Upper lobe of left lung (tissue), 6 donors: ENCODE measurements around the gene UQCC2. TPM values are rescaled to one million over a fixed set of nuclear protein-coding genes. Genes with fewer than 3 reads are reported as not detected.

ENCODE experiments used
- ATAC-seq, 2 donors: fragments of 200-7000 bp; cut with Tn5 transposase; one replicate each; pipeline ENCODE4 v1.9.1; 2022; ENCODE audit warnings: mild to moderate bottlenecking in 2 of 2, moderate library complexity in 2 of 2; ENCODE audit not compliant: low FRiP score in 2 of 2
- DNase-seq, 2 donors: peaks; one replicate each; pipeline ENCODE4 v3.0.0-alpha.2; 2019 to 2020
- H3K27ac ChIP-seq, 4 donors: fragments of 200-600 bp; sonication (generic); one replicate each; pipeline ENCODE4 v1.5.1; 2016 to 2019
- H3K27me3 ChIP-seq, 4 donors: fragments of 200-600 bp; sonication (generic); one replicate each; pipeline ENCODE4 v1.5.1; 2017 to 2019
- H3K36me3 ChIP-seq, 4 donors: fragments of 200-600 bp; sonication (generic); one replicate each; pipeline ENCODE4 v1.5.1; 2016 to 2019
- H3K4me1 ChIP-seq, 4 donors: fragments of 200-600 bp; sonication (generic); one replicate each; pipeline ENCODE4 v1.5.1; 2018 to 2019
- H3K4me3 ChIP-seq, 4 donors: fragments of 200-600 bp; sonication (generic); one replicate each; pipeline ENCODE4 v1.5.1; 2017 to 2019; ENCODE audit warnings: mild to moderate bottlenecking in 2 of 4, moderate library complexity in 1 of 4
- H3K9me3 ChIP-seq, 4 donors: fragments of 200-600 bp; sonication (generic); one replicate each; pipeline ENCODE4 v1.5.1; 2018 to 2019
- EP300 ChIP-seq, 4 donors: sonication (generic); formaldehyde crosslinking; IDR thresholded peaks; one replicate each; pipeline ENCODE4 v1.5.1; 2017; ENCODE audit warnings: antibody characterized with exemption in 4 of 4, control low read depth in 2 of 4
- POLR2A ChIP-seq, 4 donors: fragments of 450-650 bp; IDR thresholded peaks; one replicate each; pipeline ENCODE4 v1.5.1; 2016 to 2017; ENCODE audit warnings: antibody characterized with exemption in 4 of 4, mild to moderate bottlenecking in 2 of 4
- POLR2AphosphoS5 ChIP-seq, 2 donors: sonication (generic); formaldehyde crosslinking; IDR thresholded peaks; one replicate each; pipeline ENCODE4 v1.5.1; 2017; ENCODE audit warnings: antibody characterized with exemption in 2 of 2
- WGBS, 2 donors: methylation state at CpG; one replicate each; pipeline ENCODE4 v1.1.5; 2017 to 2018; 5-methylcytosine and 5-hydroxymethylcytosine counted together
- total RNA-seq, 6 donors: library from RNA; depleted of rRNA in 4 of 6; stranded (reverse); fragments of >200 nt in 4 of 6; gene quantifications; one replicate each; pipeline versions ENCODE4 v1.1.0 to v1.2.1, GENCODE V29; 2016 to 2021
- TF ChIP-seq, protein P1 (sequence below), 6 experiments: fragments of 450-650 bp in 4 of 6; fragments of 200-600 bp in 2 of 6; sonication (generic) in 2 of 6; IDR thresholded peaks; one replicate each; pipeline ENCODE4 v1.5.1; 2016 to 2019; ENCODE audit warnings: antibody characterized with exemption in 6 of 6
- donor health status: DM: no; HTN: no; CAD: no; lungs with moderate emphysema.
- donor health status: DM: no; HTN: yes; CAD: no; lungs with severe emphysema.

Gene UQCC2
- total RNA-seq, 6 donors from 2014 or later: 8.9 to 53.0 (median 18.2) TPM

DNA sequence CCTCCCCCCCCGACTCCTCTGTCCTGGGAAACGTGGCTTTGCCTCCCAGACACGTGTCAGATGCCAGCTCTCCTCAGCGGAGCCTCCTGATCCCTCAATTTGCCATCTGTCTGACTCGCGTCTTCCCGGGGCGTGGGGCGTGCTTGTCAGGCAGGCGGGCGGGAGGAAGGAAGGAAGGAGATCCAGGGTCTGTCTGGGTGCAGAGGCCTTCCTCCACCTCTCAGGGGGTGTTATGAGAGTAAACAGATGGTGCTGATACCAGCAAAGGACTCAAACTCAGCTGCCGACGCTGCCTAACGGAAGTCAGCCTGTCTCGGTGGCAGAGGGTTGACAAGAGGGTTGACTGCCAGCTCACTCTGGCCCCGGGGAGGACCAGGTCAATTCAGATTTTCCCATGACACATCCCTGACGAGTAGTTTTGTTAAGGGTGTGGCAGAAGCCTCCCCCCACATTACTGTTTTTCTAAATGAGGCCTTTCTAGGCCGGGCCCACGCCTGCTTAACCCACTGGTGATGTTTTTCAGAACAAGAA, 17.0 kb downstream of the UQCC2 start:
- H3K27ac ChIP-seq: peak overlapping the region; percentile 39 to 70 (median 59)
- peaks cover 51 to 56% (median 53%) of the 10 kb centered on the region in 4 donors for H3K4me1 ChIP-seq
- H3K27me3 ChIP-seq: no peaks in the 10 kb centered on the region
- peaks cover 2 to 80% (median 68%) of the 10 kb centered on the region in 4 donors for H3K36me3 ChIP-seq
- ATAC-seq: no peak
- peak in 1 of 2 donors; percentile 33 for DNase-seq
- 28 to 35% methylated on average over 12 to 19 of the region's 19 CpGs for WGBS, 2 donors
- TF ChIP-seq POLR2AphosphoS5 (IDR thresholded peaks at IDR 0.05): peak in 1 of 2 donors; percentile 49
- TF ChIP-seq EP300 (IDR thresholded peaks at IDR 0.05): no peak
- no peaks in the 10 kb centered on the region for H3K9me3 ChIP-seq
- no peak overlapping the region for H3K4me3 ChIP-seq

DNA sequence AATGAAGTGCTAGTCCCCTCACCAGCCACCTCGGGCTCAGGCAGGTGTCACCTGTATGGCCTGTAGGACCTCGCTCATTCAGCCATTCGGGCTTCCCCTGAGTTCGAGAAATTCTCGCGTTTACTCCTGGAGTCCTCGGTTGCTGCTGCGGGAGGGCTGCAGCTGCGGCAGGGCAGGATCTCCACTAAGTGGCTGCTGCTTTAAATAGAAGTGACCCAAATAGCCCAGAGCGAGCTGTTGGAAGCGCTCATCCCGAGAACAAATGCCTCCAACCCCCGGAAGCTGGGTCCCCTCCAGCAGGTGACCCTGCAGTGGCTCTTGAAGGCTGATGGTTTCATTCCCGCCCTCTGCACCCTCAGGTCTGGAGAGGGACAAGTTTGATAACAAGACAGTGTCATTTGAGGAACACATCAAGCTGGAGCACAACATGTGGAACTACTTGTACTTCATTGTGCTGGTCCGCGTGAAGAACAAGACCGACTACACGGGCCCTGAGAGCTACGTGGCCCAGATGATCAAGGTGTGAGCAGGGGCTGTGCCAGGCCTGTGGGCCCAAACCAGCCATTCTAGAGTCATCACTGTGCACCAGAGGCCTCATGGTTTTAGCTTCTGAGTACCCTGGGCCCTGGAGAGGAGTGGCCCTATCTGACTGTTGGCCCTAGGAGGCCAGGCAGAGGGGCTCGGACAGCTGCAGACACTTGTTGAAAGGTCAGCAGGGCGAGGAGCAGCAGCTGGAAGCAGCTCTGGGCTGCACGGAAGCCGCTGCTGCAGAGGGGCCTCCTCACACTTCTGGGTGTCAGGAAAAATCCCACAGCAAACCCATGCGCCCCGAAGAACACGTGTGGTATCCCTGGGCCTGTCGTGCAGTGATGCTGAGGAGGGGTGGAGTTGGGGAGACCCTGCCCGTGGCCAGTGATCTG, 18.1 kb downstream of the UQCC2 start:
- Histone ChIP-seq H3K9me3 (no peaks in the 10 kb centered on the region), H3K36me3 (peaks cover 4 to 90% (median 72%) of the 10 kb centered on the region in 4 donors), H3K4me3 (no peak overlapping the region), H3K27me3 (no peaks in the 10 kb centered on the region), H3K4me1 (peaks cover 51 to 56% (median 53%) of the 10 kb centered on the region in 4 donors), H3K27ac (peak overlapping the region in 3 of 4 donors; percentile 48 to 64 (median 61))
- DNase-seq (peak in 1 of 2 donors; percentile 45), ATAC-seq (no peak)
- WGBS, 2 donors: 74 to 82% methylated on average over 27 to 28 of the region's 28 CpGs
- TF ChIP-seq, protein P1, sequence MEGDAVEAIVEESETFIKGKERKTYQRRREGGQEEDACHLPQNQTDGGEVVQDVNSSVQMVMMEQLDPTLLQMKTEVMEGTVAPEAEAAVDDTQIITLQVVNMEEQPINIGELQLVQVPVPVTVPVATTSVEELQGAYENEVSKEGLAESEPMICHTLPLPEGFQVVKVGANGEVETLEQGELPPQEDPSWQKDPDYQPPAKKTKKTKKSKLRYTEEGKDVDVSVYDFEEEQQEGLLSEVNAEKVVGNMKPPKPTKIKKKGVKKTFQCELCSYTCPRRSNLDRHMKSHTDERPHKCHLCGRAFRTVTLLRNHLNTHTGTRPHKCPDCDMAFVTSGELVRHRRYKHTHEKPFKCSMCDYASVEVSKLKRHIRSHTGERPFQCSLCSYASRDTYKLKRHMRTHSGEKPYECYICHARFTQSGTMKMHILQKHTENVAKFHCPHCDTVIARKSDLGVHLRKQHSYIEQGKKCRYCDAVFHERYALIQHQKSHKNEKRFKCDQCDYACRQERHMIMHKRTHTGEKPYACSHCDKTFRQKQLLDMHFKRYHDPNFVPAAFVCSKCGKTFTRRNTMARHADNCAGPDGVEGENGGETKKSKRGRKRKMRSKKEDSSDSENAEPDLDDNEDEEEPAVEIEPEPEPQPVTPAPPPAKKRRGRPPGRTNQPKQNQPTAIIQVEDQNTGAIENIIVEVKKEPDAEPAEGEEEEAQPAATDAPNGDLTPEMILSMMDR (IDR thresholded peaks at IDR 0.05): no peak
- TF ChIP-seq EP300 (IDR thresholded peaks at IDR 0.05) (no peak), POLR2A (IDR thresholded peaks at IDR 0.05) (no peak), POLR2AphosphoS5 (IDR thresholded peaks at IDR 0.05) (no peak)

DNA sequence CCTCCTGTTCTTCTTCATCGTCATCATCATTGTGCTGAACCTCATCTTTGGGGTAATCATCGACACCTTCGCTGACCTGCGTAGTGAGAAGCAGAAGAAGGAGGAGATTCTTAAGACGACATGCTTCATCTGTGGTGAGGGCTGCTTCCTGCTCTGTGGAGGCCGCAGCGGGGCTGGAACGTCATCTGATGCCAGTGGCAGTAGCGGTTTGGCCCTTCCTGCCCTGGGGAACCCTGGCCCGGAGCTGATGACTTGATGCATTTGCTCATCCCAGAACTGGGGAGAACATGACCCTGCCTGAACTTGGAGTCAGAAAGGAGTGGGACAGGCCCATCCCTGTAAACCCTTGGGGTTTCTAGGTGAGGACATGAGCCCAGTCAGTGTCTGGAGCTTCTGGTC, 18.7 kb downstream of the UQCC2 start:
- Histone ChIP-seq H3K4me1 (peaks cover 51 to 56% (median 53%) of the 10 kb centered on the region in 4 donors), H3K27me3 (no peaks in the 10 kb centered on the region), H3K27ac (peak overlapping the region in 3 of 4 donors; percentile 38 to 61 (median 48)), H3K4me3 (no peak overlapping the region), H3K9me3 (no peaks in the 10 kb centered on the region), H3K36me3 (peaks cover 8 to 90% (median 73%) of the 10 kb centered on the region in 4 donors)
- DNase-seq: peak; percentile 57 to 58
- TF ChIP-seq POLR2A (IDR thresholded peaks at IDR 0.05): no peak
- peak in 1 of 2 donors; percentile 15 for TF ChIP-seq POLR2AphosphoS5 (IDR thresholded peaks at IDR 0.05)
- ATAC-seq: no peak
- WGBS, 2 donors: 37 to 66% methylated on average over 8 to 10 of the region's 10 CpGs

DNA sequence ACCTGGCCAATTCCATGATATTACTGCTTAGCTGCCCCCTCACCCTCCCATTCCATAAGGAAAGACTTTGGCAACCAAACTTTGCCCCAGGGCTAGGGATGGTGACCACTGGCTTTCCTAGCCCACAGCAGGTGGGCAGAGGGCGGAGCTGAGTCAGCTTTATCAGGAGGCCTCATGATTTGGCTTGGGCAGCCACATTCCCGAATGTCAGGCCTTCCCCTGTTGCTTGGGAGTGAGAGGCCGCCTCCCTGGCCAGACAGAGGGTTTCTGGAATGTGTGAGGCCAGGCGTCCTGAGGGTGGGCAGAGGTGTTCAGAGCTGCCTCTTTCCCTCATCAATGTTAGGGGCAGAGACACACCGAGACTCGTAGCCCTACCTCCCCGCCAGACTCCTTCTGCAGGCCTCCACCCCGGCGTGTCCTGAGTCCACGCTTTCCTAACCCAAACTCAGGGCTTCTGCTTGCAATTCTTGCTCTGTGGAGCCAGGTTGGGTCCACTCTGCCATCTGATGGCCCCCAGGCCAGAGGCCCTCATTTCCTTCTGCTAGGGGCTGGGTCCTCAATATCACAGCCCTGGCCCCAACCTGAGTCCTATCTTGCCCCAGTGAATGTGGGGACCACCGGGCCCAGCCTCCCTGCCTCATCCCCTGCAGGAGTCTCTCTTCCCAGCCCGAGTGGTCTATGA, 19.3 kb downstream of the UQCC2 start:
- WGBS, 2 donors: 78 to 85% methylated on average over 11 to 12 of the region's 12 CpGs
- peaks cover 47 to 55% (median 50%) of the 10 kb centered on the region in 4 donors for H3K4me1 ChIP-seq
- H3K9me3 ChIP-seq: no peaks in the 10 kb centered on the region
- peak in 1 of 2 donors; percentile 27 for DNase-seq
- peaks cover 10 to 92% (median 78%) of the 10 kb centered on the region in 4 donors for H3K36me3 ChIP-seq
- TF ChIP-seq EP300 (IDR thresholded peaks at IDR 0.05) (no peak), POLR2A (IDR thresholded peaks at IDR 0.05) (no peak), POLR2AphosphoS5 (IDR thresholded peaks at IDR 0.05) (no peak)
- TF ChIP-seq, protein P1 (IDR thresholded peaks at IDR 0.05): no peak
- no peaks in the 10 kb centered on the region for H3K27me3 ChIP-seq
- peak in 1 of 2 donors; percentile 45 for ATAC-seq
- H3K27ac ChIP-seq: peak overlapping the region in 3 of 4 donors; percentile 38 to 61 (median 48)
- H3K4me3 ChIP-seq: no peak overlapping the region

DNA sequence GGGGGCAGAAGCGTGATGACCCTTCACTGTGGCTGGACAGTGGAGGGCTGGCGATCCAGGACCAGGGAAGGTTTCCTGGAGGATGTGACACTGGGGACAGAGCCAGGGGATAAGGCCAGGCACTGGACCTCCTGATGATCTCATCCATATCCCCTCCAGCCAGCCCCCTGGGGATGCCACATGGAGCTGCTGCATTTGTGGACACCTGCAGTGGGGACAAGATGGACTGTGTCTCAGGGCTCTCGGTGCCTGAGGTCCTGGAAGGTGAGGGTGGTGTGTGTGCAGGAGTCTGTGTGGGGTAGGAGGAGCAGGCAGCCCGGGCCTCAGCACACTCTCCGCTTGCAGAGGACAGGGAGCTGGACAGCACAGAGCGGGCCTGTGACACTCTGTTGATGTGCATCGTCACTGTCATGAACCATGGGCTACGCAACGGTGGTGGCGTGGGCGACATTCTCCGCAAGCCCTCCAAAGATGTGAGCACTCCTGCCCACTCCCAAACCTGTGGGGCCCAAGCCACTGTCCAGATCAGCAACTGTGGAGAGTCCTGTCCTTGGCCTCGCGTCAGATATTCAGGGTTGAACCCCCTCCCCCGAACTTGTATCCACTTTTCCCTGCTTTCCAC, 19.9 kb downstream of the UQCC2 start:
- peaks cover 14 to 98% (median 84%) of the 10 kb centered on the region in 4 donors for H3K36me3 ChIP-seq
- no peak overlapping the region for H3K4me3 ChIP-seq
- no peaks in the 10 kb centered on the region for H3K9me3 ChIP-seq
- H3K27me3 ChIP-seq: no peaks in the 10 kb centered on the region
- 91 to 92% methylated on average over 8 to 15 of the region's 15 CpGs for WGBS, 2 donors
- no peak for TF ChIP-seq POLR2A (IDR thresholded peaks at IDR 0.05)
- no peak for TF ChIP-seq EP300 (IDR thresholded peaks at IDR 0.05)
- no peak for TF ChIP-seq POLR2AphosphoS5 (IDR thresholded peaks at IDR 0.05)
- TF ChIP-seq, protein P1 (IDR thresholded peaks at IDR 0.05): no peak
- ATAC-seq (no peak), DNase-seq (peak in 1 of 2 donors; percentile 40)
- H3K27ac ChIP-seq: peak overlapping the region in 2 of 4 donors; percentile 48 to 61
- H3K4me1 ChIP-seq: peaks cover 40 to 49% (median 43%) of the 10 kb centered on the region in 4 donors
